ENCODE measurements around the gene SUSD3. TPM values are rescaled to one million over a fixed set of nuclear protein-coding genes. Genes with fewer than 3 reads are reported as not detected.

The SUSD3 gene
- total and polyA plus RNA-seq, 4 donors = 4.1 to 19.2 (median 11.8) TPM

DNA sequence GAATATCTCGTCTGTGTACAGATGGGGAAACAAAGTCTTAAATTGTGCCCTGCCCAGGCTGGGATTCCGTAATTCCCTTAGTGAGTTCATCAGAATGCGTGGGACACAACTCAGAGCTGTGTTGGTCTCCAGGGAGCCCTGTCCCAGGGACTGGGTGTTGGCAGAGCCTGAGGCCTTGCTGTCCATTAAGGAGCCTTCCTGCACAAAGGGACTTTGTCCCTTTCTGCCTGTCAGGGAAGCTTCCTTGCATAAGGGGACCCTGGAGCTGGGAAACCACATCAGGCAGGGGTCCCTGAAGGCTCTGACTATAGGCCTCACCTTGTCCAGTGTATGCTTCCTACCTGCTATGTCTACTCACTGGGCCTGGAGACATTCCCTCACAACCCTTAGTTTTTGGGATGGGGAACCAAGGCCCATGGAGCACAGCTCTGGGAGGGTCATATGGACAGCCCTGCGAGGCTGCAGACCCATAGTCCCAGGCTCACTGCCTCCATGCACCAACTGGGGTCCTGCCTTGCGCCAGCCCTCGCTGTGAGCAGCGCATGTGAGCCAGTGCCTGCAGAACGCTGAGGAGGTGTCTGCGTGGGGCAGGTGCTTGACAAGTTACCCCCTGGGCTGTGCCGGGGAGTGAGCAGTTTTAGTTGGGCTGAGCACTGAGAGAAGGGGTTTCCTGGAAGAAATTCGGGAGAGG, 39.2 kb downstream of the SUSD3 start:
- Histone ChIP-seq H3K27ac (ENCODE audit: low read depth in 1 of 2, low read length in 2 of 2) (peak overlapping the region; percentile 74 to 87), H3K4me1 (ENCODE audit: control insufficient read depth in 4 of 4, insufficient read depth in 4 of 4, low read length in 3 of 4) (peaks cover 8 to 34% (median 20%) of the 10 kb centered on the region in 4 donors), H3K4me3 (ENCODE audit: low read depth in 1 of 3, low read length in 3 of 3) (no peak overlapping the region), H3K27me3 (ENCODE audit: control insufficient read depth in 4 of 4, insufficient read depth in 4 of 4, low read length in 3 of 4) (no peaks in the 10 kb centered on the region), H3K36me3 (ENCODE audit: control insufficient read depth in 4 of 4, insufficient read depth in 3 of 4, low read depth in 1 of 4, low read length in 3 of 4) (no peaks in the 10 kb centered on the region), H3K9me3 (ENCODE audit: control insufficient read depth in 4 of 4, low read length in 3 of 4) (no peaks in the 10 kb centered on the region), H3K9ac (ENCODE audit: low read depth in 1 of 2, low read length in 2 of 2) (peak overlapping the region in 1 of 2 donors; percentile 0)
- 86% methylated on average over 11 of the region's 11 CpGs for WGBS
- DNase-seq (ENCODE audit: low spot score) = no peak
- no peak for TF ChIP-seq FOXA2 (IDR thresholded peaks at IDR 0.05)
- TF ChIP-seq TAF1 (conservative IDR thresholded peaks at IDR 0.05) = no peak
- TF ChIP-seq RXRA (IDR thresholded peaks at IDR 0.05) = no peak
- TF ChIP-seq, protein P1, sequence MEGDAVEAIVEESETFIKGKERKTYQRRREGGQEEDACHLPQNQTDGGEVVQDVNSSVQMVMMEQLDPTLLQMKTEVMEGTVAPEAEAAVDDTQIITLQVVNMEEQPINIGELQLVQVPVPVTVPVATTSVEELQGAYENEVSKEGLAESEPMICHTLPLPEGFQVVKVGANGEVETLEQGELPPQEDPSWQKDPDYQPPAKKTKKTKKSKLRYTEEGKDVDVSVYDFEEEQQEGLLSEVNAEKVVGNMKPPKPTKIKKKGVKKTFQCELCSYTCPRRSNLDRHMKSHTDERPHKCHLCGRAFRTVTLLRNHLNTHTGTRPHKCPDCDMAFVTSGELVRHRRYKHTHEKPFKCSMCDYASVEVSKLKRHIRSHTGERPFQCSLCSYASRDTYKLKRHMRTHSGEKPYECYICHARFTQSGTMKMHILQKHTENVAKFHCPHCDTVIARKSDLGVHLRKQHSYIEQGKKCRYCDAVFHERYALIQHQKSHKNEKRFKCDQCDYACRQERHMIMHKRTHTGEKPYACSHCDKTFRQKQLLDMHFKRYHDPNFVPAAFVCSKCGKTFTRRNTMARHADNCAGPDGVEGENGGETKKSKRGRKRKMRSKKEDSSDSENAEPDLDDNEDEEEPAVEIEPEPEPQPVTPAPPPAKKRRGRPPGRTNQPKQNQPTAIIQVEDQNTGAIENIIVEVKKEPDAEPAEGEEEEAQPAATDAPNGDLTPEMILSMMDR (IDR thresholded peaks at IDR 0.05; ENCODE audit: low read depth, low read length, missing input control) = no peak
- no peak for TF ChIP-seq EGR1 (IDR thresholded peaks at IDR 0.05; ENCODE audit: low read depth in 2 of 2)
- TF ChIP-seq, protein P2, sequence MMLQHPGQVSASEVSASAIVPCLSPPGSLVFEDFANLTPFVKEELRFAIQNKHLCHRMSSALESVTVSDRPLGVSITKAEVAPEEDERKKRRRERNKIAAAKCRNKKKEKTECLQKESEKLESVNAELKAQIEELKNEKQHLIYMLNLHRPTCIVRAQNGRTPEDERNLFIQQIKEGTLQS (IDR thresholded peaks at IDR 0.05) = no peak
- TF ChIP-seq NR2F2 (IDR thresholded peaks at IDR 0.05) = no peak
- no peak for TF ChIP-seq HNF4A (conservative IDR thresholded peaks at IDR 0.05)
- no peak for TF ChIP-seq RAD21 (IDR thresholded peaks at IDR 0.05)
- no peak for TF ChIP-seq JUND (IDR thresholded peaks at IDR 0.05)
- TF ChIP-seq, protein P3, sequence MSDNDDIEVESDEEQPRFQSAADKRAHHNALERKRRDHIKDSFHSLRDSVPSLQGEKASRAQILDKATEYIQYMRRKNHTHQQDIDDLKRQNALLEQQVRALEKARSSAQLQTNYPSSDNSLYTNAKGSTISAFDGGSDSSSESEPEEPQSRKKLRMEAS (IDR thresholded peaks at IDR 0.05) = no peak
- TF ChIP-seq HNF4G (IDR thresholded peaks at IDR 0.05) = no peak
- TF ChIP-seq, protein P4, sequence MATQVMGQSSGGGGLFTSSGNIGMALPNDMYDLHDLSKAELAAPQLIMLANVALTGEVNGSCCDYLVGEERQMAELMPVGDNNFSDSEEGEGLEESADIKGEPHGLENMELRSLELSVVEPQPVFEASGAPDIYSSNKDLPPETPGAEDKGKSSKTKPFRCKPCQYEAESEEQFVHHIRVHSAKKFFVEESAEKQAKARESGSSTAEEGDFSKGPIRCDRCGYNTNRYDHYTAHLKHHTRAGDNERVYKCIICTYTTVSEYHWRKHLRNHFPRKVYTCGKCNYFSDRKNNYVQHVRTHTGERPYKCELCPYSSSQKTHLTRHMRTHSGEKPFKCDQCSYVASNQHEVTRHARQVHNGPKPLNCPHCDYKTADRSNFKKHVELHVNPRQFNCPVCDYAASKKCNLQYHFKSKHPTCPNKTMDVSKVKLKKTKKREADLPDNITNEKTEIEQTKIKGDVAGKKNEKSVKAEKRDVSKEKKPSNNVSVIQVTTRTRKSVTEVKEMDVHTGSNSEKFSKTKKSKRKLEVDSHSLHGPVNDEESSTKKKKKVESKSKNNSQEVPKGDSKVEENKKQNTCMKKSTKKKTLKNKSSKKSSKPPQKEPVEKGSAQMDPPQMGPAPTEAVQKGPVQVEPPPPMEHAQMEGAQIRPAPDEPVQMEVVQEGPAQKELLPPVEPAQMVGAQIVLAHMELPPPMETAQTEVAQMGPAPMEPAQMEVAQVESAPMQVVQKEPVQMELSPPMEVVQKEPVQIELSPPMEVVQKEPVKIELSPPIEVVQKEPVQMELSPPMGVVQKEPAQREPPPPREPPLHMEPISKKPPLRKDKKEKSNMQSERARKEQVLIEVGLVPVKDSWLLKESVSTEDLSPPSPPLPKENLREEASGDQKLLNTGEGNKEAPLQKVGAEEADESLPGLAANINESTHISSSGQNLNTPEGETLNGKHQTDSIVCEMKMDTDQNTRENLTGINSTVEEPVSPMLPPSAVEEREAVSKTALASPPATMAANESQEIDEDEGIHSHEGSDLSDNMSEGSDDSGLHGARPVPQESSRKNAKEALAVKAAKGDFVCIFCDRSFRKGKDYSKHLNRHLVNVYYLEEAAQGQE (IDR thresholded peaks at IDR 0.05) = no peak

DNA sequence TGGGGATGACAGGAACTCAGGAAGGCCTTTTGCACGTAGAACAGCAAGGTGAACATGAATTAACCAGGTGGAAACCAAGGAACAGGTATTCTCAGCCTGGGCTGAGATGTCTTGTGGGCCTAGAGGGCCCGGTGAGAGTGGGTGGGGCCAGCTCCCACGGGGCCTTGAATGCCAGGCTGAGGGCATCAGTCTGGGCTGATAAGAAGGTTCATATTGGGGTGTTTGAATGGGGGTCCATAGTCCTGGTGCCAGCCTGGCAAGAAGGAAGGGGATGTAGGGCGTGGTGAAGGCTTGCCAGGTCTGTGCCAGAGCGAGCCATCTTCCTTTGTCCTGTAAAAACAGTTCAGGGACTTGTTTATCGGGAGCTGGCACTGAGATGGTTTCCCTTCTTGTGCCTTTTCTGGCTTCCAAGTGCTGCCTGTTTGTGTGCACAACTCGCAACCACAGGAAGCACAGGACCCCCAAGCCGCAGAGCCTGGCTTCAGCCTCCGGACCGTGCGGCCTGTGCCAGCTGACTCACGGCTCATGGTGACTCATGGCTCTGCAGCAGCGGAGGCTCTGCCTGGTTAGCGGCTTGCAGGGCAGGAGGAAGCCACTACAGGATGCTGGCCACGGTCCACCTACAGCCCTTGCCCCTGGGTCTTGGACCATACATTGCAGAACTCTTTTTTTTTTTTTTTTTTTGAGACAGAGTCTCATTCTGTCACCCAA, 39.9 kb downstream of the SUSD3 start:
- Histone ChIP-seq H3K9ac (ENCODE audit: low read depth in 1 of 2, low read length in 2 of 2) (no peak overlapping the region), H3K9me3 (ENCODE audit: control insufficient read depth in 4 of 4, low read length in 3 of 4) (no peaks in the 10 kb centered on the region), H3K27me3 (ENCODE audit: control insufficient read depth in 4 of 4, insufficient read depth in 4 of 4, low read length in 3 of 4) (no peaks in the 10 kb centered on the region), H3K4me1 (ENCODE audit: control insufficient read depth in 4 of 4, insufficient read depth in 4 of 4, low read length in 3 of 4) (peaks cover 8 to 31% (median 20%) of the 10 kb centered on the region in 4 donors), H3K27ac (ENCODE audit: low read depth in 1 of 2, low read length in 2 of 2) (peak overlapping the region; percentile 74 to 87), H3K4me3 (ENCODE audit: low read depth in 1 of 3, low read length in 3 of 3) (no peak overlapping the region), H3K36me3 (ENCODE audit: control insufficient read depth in 4 of 4, insufficient read depth in 3 of 4, low read depth in 1 of 4, low read length in 3 of 4) (no peaks in the 10 kb centered on the region)
- WGBS = 62% methylated on average over 15 of the region's 15 CpGs
- DNase-seq (ENCODE audit: low spot score) = no peak
- peak; percentile 76 to 79 for TF ChIP-seq JUND (IDR thresholded peaks at IDR 0.05)
- no peak for TF ChIP-seq NR2F2 (IDR thresholded peaks at IDR 0.05)
